ENCODE data around the gene CRTC1.

The CRTC1 gene

GRCh38 chr19:18785179-18786124, 102.0 kb downstream of the CRTC1 start:
- peak; percentile 43 for DNase-seq (ENCODE audit: low read depth)

- no peak for DNase-seq (ENCODE audit: low read depth)
These were observed 105.3 kb downstream of the CRTC1 start for GRCh38 chr19:18788529-18789421.

DNA sequence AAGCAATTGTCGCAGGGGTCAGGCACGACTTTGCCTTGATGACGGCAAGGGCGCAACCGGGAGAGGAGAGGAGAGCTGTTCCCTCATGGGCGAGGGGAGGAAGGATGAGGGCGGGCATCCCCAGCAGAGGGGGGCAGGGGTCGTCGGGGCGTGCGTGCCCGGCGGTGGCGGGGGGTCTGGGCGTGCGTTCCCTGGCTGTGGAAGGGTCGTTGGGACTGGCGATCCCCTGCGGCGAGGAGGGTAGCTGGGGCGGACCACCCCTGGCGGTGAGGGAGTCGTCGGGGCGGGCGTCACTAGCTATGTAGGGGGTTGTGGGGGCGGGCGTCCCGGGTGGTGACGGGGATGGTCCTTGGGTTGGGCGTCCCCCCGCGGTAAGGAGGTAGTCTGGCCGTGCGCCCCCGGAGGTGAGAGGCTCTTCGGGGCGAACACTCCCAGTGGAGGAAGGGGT, 106.0 kb downstream of the CRTC1 start:
- no peak for DNase-seq (ENCODE audit: low read depth)

DNA sequence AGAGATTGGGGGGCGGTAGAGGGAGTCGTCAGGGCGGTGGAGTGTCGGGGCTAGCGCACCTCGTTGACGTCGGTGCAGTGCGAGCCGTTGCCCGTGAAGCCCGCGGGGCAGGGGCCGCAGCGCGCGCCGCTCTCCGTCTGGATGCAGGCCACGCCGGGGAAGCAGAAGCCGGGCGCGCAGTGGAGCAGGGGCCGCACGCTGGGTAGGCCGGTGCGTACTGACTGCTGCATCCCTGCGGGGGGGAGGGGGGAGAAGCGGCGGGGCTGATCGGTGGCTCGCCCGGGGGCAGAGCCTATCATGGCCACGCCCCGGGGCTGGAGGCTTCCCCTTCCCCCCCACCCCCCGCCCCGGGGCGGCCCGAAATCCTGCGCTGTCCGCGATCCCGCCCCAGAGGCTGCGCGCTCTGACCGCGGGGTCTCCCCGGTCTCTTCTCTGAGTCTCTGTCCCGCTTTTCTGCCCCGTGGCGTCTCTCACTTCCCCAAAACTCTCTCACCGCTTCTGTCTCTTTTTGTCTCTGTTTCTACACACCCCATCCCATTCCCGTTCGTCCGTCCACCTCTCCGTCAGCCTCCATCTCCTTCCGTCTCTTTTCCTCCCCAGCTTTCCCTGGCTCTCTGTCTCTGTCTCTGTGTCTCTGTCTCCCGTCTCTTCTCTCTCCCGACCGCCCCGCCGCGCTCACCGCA, 106.5 kb downstream of the CRTC1 start:
- DNase-seq (ENCODE audit: low read depth), result no peak

DNA sequence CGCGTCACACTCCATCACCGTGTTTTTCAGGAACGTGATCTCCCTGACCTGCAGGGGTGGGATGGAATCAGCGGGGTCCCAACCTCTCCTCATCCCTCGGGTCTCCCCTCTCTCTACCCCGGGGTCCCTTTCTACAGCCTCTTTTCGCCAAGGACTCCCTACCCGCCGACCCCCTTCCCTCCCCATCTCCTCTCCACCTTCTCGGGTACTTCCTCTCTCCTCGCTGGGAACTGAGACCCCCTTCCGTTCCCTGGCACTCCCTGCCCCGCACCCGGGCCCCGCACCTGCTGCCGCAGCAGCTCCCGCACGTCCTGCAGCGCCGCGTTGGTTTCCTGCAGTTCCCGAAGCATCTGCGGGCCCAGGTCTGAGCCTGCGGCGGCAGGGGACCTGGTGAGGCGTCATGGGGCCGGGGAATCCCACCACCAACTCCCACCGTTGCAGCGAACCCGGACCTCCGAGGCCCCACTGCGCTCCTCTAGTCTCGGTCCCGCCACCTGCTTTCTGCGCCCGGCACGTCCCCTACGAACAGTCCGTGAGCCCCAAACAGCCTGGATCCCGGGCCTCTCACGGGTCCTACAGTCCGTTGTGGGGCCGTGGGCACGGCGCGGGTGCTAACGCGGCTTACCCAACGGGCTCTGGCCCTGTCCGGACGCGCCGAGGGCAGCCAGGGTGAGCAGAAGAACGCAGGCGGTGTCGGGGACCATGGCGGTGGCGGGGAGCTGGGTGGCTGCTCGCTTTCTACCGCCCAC, 107.3 kb downstream of the CRTC1 start, which contains the start of gene COMP:
Gene COMP, minus strand, starts transcription at position 740 of the 749 bp plus-strand sequence. Its CDS starts 36 bp downstream, at position 704.
- no peak for DNase-seq (ENCODE audit: low read depth)

GRCh38 chr19:18791315-18791678, 107.8 kb downstream of the CRTC1 start:
- DNase-seq (ENCODE audit: low read depth), result no peak

DNA sequence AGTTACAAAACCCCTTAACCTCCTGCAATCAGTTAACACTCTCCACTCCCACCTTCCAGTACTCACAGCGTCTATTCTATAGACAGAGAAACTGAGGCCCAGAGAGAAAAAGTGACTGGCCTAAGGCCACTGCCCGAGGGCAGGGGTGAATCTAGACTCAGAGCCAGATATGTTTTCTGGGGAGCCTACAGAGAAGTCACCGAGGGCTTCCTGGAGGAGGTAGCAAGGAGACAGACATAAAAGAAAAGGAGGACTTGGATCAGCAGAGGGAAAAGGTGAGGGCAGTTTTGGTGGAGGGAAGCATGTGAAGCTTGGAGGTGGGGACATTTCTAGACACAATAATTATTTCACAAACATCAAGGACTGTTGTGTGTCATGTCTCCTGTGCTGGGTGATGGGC, 109.2 kb downstream of the CRTC1 start:
- DNase-seq (ENCODE audit: low read depth), result no peak

DNA sequence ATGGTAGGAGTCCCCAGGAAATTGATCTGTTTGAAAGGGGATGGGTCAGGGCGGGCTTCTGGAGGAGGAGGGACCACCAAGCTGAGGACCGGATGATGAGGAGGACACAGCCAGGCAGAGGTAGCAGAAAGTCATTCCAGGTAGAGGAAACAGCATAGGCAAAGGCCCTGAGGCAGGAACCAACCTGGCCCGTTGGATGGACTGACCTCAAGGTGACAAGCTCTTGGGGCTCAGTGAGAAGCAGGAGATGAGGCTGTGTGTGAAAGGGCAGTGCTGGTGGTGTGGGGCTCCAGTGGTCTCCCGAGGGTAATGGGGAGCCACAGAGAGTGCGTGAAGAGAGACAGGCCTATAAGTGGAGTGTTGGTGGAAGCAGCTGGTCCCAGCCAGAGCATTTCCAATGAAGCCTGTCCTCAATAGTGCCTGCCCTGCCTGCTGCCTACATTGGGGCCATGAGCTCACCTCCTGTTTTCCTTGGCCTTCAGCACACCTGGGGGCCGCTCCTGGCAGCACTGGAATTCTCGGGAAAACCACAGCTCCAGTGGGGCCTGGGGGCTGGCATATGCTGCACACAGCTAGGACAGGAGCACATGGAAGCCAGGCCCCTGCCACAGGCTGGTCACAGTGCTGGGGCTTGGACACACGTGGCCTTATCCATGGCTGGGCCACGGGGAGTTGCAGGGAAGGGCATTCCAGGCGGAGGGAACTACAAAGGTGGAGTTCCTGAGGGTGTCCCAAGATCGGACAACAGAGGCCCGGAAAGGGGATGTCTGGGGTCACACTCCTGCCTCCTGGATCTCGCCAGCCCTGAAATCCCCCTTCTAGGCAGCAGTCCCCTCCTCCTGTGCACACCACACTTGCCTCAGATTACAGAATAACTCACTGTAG, 109.9 kb downstream of the CRTC1 start:
- no peak for DNase-seq (ENCODE audit: low read depth)

DNA sequence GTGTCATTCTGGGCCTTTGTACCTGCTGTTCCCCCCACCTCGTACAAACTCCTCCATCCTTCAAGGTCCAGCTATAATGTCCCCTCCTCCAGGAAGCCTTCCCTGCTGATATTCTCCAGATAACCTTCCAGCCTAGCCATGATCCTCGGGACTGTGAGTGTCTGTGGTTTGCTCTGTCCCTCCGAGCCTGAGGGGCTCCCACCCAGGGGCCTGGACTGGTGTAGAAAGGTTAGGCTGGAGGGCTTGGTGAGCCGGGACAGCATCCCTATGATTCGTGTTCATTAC, 110.5 kb downstream of the CRTC1 start:
- DNase-seq (ENCODE audit: low read depth), result no peak

DNA sequence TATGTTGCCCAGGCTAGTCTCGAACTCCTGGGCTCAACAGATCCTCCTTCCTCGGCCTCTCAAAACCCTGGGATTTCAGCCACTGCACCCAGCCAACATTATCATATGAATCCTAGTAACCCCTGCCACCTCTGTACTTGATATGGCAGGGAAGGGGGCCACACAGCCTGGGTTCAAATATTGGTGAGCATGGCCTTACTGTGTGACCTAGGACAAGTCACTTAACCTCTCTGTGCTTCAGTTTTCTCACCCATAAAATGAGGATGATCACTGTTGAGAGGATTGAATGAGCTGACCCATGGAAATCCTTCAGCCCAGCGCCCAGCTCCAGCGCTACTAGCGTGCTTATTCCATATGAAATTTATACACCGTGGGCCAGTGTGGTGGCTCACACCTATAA, 111.2 kb downstream of the CRTC1 start:
- DNase-seq (ENCODE audit: low read depth), result no peak

DNA sequence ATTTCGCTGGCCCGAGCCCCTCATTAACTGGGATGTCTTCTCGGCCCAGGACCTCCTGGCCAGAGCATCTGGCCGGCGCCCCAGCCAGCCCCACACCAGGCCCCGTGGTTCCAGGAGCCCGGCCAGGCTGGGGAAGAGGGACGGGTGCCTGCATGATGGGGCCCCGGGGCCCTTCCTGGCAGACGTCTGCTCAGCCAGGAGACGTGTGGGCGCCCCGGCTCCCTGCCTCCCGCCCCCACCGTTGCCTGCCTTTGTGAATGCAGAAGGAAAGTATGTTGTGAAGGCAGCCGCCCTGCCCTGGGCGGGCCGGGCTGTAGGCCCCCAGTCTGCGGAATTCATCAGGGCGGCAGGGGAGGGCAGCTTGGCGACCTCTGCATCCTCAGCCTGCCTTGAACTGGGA, 112.1 kb downstream of the CRTC1 start:
- no peak for DNase-seq (ENCODE audit: low read depth)

DNA sequence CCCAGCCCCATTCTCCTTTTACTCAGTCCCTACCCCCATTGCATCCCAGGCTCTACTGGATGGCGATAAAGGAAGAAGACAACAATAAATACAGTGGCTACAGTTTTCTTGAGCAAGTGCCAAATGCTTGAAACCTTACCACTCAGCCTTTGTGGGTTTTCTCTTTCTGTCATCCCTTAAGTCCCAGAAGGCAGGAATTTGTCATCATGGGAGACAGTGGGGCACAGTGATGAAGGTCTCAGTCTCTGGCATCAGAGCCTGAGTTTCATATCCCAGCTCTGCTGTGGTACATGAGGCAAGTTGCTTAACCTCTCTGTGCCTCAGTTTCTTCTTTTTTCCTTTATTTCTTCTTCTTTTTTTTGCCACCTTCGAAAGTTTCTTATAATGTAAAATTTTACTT, 112.8 kb downstream of the CRTC1 start:
- DNase-seq (ENCODE audit: low read depth), result no peak

DNA sequence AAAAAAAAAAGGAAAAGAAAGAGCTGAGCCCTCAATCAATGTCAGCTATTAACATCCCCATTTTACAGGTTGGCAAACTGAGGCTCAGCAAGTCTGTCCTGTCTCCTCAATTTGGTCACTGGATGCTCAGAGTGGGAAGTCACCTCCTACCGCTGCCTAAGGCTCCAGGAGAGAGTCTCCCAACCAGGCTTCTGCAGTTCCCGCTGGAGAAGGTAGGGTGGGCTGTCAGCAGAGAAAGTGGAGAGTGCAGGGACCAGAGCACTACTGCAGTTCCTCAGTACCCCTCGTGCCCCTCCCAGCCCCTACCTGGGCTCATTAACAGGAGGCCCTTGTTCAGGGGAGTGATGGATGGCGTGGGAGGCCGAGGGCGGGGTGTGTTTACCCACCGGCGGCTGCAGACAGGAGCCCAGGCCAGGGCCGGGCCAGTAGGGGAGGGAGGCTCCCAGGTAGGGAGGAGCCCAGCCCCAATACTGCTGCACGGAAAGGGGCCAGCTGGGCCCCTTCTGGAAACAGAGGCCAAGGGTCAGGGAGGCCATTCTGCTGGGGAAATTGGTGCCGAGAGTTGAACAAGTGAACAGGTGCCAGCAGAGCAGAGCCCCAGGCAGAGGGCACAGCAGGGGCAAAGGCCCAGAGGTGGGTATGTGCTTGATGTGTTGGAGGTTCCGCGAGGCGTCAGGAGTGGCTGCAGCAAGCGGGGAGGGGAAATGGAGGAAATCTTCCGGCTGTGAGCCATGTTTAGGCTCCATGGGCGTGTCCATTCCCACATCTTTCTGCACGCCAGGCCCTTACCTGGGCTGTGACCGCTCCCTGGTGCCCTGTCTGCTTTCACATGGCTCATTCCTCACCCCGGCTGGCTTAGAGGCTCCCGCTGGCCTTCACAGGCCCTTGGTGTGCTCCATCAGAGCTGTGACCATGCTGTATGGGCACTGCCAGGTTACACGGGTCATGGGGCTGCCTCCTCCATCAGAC, 115.2 kb downstream of the CRTC1 start:
- no peak for DNase-seq (ENCODE audit: low read depth)

DNA sequence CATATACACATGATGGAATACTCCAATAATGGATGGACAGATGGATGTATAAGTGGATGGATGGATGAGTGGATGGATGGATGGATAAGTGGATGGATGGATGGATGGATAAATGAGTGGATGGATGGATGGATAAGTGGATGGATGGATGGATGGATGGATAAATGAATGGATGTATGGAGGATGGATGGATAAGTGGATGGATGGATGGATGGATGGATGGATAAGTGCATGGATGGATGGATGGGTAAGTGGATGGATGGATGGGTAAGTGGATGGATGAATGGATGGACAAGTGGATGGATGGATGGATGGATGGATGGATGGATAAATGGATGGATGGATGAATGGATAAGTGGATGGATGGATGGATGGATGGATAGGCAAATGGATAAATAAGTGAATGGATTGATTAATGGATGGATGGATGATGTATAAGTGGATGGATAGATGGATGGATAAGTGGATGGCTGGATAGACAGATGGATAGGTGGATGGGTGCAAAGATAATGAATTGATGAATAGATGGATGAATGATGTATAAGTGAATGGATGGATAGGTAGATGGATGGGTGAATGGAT, 116.0 kb downstream of the CRTC1 start:
- no peak for DNase-seq (ENCODE audit: low read depth)

DNA sequence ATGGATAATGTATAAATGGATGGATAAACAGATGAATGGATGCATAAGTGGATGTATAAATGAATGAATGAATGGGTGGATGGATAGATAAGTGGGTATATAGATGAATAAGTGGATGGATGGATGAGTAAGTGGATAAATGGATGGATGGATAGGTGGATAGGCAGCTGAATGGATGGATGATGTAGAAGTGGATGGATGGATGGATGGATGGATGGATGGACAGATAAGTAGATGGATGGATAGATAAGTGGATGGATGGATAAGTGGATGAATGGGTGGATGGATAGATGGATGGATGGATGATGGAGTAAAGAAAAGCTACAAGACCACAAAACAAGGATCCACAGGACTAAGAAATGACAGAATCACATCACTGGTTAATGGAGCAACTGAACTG, 116.6 kb downstream of the CRTC1 start:
- no peak for DNase-seq (ENCODE audit: low read depth)

GRCh38 chr19:18800636-18801035, 117.2 kb downstream of the CRTC1 start:
- no peak for DNase-seq (ENCODE audit: low read depth)

DNA sequence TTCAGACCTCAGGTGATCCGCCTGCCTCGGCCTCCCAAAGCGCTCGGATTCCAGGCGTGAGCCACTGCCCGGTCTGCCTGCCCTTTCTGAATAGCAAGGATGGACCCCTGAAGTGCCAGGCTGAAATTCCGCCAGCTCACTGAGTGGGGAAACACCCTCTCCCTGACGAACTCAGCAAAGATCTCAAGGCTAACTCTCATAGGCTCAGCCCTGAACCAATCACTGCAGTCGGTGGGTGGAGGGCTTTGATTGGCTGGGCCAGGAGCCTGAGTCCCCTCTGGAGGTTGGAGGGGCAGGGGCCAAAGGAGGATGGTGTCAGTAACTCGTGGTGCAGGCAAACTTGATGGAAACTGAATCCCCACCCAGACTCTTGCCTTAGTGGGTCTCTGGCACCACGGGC, 118.9 kb downstream of the CRTC1 start:
- no peak for DNase-seq (ENCODE audit: low read depth)

DNA sequence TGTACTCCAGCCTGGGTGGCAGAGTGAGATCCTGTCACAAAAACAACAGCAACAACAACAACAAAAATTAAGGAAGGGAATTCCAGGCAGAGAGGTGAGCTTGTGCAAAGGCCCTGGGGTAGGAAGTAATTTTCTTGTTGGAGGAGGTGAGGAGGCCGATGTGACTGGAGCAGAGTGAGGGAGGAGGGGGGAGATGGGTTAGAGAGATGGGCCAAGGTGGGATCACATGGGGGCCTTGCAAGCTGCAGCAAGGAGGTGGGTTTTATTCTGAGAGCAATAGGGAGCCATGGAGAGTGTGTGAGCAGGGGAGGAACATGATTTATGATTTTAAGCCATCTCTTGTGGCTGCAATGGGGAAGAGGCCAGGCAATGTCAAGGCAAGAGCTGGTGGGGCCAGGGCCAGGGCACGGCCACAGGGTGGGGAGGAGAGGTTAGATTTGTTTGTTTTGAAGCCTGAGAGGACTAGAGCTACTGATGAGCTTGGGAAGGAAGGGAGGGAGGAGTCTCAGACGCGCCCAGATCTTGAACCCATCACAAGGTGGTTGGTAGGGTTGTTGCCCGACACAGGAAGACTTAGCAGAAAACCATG, 120.2 kb downstream of the CRTC1 start:
- no peak for DNase-seq (ENCODE audit: low read depth)

DNA sequence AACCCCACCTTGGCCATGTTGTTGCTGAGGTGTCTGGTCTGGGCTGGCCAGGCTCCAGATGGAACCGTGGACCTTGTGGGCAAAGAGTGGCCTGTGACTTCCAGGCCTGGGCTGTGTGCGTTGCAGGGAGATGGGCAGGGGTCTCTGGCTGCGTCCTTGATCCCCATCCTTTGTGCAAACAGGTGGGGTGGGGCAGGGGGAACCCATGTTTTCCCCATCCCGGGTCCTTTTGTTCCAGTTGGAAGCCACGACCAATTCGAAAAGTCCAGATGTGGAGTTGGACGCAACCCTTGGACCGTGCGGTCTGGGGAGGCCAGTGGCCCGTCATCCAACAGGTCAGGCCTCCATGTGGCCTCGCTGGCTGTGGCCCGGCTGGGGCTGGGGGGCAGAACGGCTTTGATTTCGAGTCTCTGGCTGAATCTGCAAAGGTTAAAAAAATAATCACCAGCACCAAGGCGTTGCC, 120.7 kb downstream of the CRTC1 start:
- DNase-seq (ENCODE audit: low read depth), result no peak
